RPMI8226 (cell line): ENCODE results near the gene BBOF1.
"Not testable (repeated sequence)": the region's sequence is repeated elsewhere in the genome, so short reads cannot be mapped to it uniquely, and the experiment has no call there.

Experiments used
- DNase-seq: peaks from one replicate; pipeline ENCODE4 v3.0.0-alpha.2; 2015

The BBOF1 gene

GRCh38 chr14:74018586-74019407, at the start of gene BBOF1, which contains the start of gene ENTPD5:
TSS of gene BBOF1 (plus strand) at chr14:74019349. CDS start at chr14:74019479, 130 bp downstream.
TSS of gene ENTPD5 (minus strand) at chr14:74019288. CDS start at chr14:73988102, 31,186 bp downstream.
- DNase-seq, result peak; percentile 88

GRCh38 chr14:73973497-73973896, 45.7 kb upstream of the BBOF1 start:
- DNase-seq, result no peak

GRCh38 chr14:73976125-73976524, 43.0 kb upstream of the BBOF1 start:
- DNase-seq, result no peak

- DNase-seq, result no peak
These were observed 41.3 kb upstream of the BBOF1 start for GRCh38 chr14:73977896-73978295.

- no peak for DNase-seq
These were observed 31.1 kb upstream of the BBOF1 start for GRCh38 chr14:73988065-73988464.

GRCh38 chr14:73988656-73989055, 30.5 kb upstream of the BBOF1 start:
- DNase-seq, result not testable (repeated sequence)

- no peak for DNase-seq
These were observed 28.1 kb upstream of the BBOF1 start for GRCh38 chr14:73991092-73991491.

- DNase-seq, result not testable (repeated sequence)
These were observed 24.2 kb upstream of the BBOF1 start for GRCh38 chr14:73994926-73995325.

- DNase-seq, result no peak
These were observed 23.2 kb upstream of the BBOF1 start for GRCh38 chr14:73995977-73996378.

- no peak for DNase-seq
These were observed 22.4 kb upstream of the BBOF1 start for GRCh38 chr14:73996731-73997107.

GRCh38 chr14:73997108-73997943, 21.8 kb upstream of the BBOF1 start:
- DNase-seq, result no peak

- DNase-seq, result no peak
These were observed 21.2 kb upstream of the BBOF1 start for GRCh38 chr14:73997944-73998447.

- no peak for DNase-seq
These were observed 20.4 kb upstream of the BBOF1 start for GRCh38 chr14:73998726-73999125.

- not testable (repeated sequence) for DNase-seq
These were observed 13.5 kb upstream of the BBOF1 start for GRCh38 chr14:74005664-74006063.

- no peak for DNase-seq
These were observed 10.2 kb upstream of the BBOF1 start for GRCh38 chr14:74008843-74009499.

- no peak for DNase-seq
These were observed 4.8 kb upstream of the BBOF1 start for GRCh38 chr14:74014299-74014698.

- DNase-seq, result no peak
These were observed 4.0 kb upstream of the BBOF1 start for GRCh38 chr14:74015176-74015575.

GRCh38 chr14:74015963-74016362, 3.2 kb upstream of the BBOF1 start:
- DNase-seq, result no peak

GRCh38 chr14:74018174-74018585, 969 bp upstream of the BBOF1 start:
- DNase-seq, result no peak

- DNase-seq, result no peak
These were observed 424 bp downstream of the BBOF1 start for GRCh38 chr14:74019408-74020137.

- no peak for DNase-seq
These were observed 3.2 kb downstream of the BBOF1 start for GRCh38 chr14:74022346-74022745.

GRCh38 chr14:74029136-74029535, 10.0 kb downstream of the BBOF1 start:
- DNase-seq, result no peak
